Measurements from ENCODE around the gene LMBR1.

GRCh38 chr7:156659203-156659602 is 233.8 kb downstream of the LMBR1 start:
- no peak for TF ChIP-seq CTCF (conservative IDR thresholded peaks at IDR 0.05; ENCODE audit: low read length)
- no peak for TF ChIP-seq EZH2phosphoT487 (IDR thresholded peaks at IDR 0.05; ENCODE audit: borderline replicate concordance, low read depth, low read length)
